Breast epithelium (tissue), 3 donors: ENCODE results near the gene NFAT5.

ENCODE experiments used
- CTCF ChIP-seq, 3 donors: fragments of 450-650 bp; IDR thresholded peaks; one replicate each; pipeline ENCODE4 v1.5.1; 2016 to 2017; ENCODE audit warnings: antibody characterized with exemption in 3 of 3, mild to moderate bottlenecking in 3 of 3, moderate library complexity in 3 of 3
- POLR2A ChIP-seq: fragments of 450-650 bp; IDR thresholded peaks from one replicate; pipeline ENCODE4 v1.6.1; 2016; ENCODE audit warnings: antibody characterized with exemption, mild to moderate bottlenecking, moderate library complexity

GRCh38 chr16:69611103-69611640 lies 45.4 kb downstream of the NFAT5 start:
- TF ChIP-seq CTCF (IDR thresholded peaks at IDR 0.05) (no peak), POLR2A (no peak)
